Measurements from ENCODE around the gene LMNTD1. TPM values are rescaled to one million over a fixed set of nuclear protein-coding genes. Genes with fewer than 3 reads are reported as not detected.

Gene LMNTD1
- total RNA-seq, 2 experiments from 2014 or later: not detected

- H3K9me3 ChIP-seq (ENCODE audit: low read length): no peaks in the 10 kb centered on the region
- intact Hi-C loops (cut with micrococcal nuclease; ENCODE audit: unreplicated experiment): no loop called here
- DNase-seq (ENCODE audit: low spot score): no peak
- TF ChIP-seq EZH2phosphoT487 (IDR thresholded peaks at IDR 0.05; ENCODE audit: borderline replicate concordance, low read depth, low read length) (no peak), CTCF (conservative IDR thresholded peaks at IDR 0.05; ENCODE audit: low read length) (no peak)
- H3K9me2 ChIP-seq (ENCODE audit: insufficient read depth, low read length): no peaks in the 10 kb centered on the region
- BruUV-seq (replicated peaks): no TSS peak
- no peak overlapping the region for H3K4me3 ChIP-seq (ENCODE audit: low read depth, low read length, poor library complexity, severe bottlenecking)
- no peak overlapping the region for H2AFZ ChIP-seq (ENCODE audit: low read length)
- no peaks in the 10 kb centered on the region for H3K79me2 ChIP-seq (ENCODE audit: insufficient read depth, low read depth, low read length)
- CTCF ChIA-PET (ENCODE audit: unreplicated experiment): no interaction called here
- POLR2A ChIA-PET: no interaction called here
- no peak overlapping the region for H3K27ac ChIP-seq (ENCODE audit: low read depth, low read length, poor library complexity, severe bottlenecking)
- H3K36me3 ChIP-seq (ENCODE audit: insufficient read depth, low read length): no peaks in the 10 kb centered on the region
- H4K20me1 ChIP-seq (ENCODE audit: insufficient read depth, low read length): no peaks in the 10 kb centered on the region
- H3K4me1 ChIP-seq (ENCODE audit: insufficient read depth, low read length, poor library complexity, severe bottlenecking): no peaks in the 10 kb centered on the region
- H3K4me2 ChIP-seq (ENCODE audit: low read length): no peak overlapping the region
These were observed 52.4 kb downstream of the LMNTD1 start for GRCh38 chr12:25500651-25501050.

GRCh38 chr12:25497021-25497420 lies 56.1 kb downstream of the LMNTD1 start:
- Histone ChIP-seq H3K27ac (ENCODE audit: low read depth, low read length, poor library complexity, severe bottlenecking) (no peak overlapping the region), H3K9me3 (ENCODE audit: low read length) (no peaks in the 10 kb centered on the region), H3K4me2 (ENCODE audit: low read length) (no peak overlapping the region), H3K36me3 (ENCODE audit: insufficient read depth, low read length) (no peaks in the 10 kb centered on the region), H4K20me1 (ENCODE audit: insufficient read depth, low read length) (no peaks in the 10 kb centered on the region), H3K4me3 (ENCODE audit: low read depth, low read length, poor library complexity, severe bottlenecking) (no peak overlapping the region), H3K4me1 (ENCODE audit: insufficient read depth, low read length, poor library complexity, severe bottlenecking) (no peaks in the 10 kb centered on the region), H3K9me2 (ENCODE audit: insufficient read depth, low read length) (no peaks in the 10 kb centered on the region), H2AFZ (ENCODE audit: low read length) (no peak overlapping the region), H3K79me2 (ENCODE audit: insufficient read depth, low read depth, low read length) (no peaks in the 10 kb centered on the region)
- intact Hi-C loops (cut with micrococcal nuclease; ENCODE audit: unreplicated experiment): no loop called here
- TF ChIP-seq EZH2phosphoT487 (IDR thresholded peaks at IDR 0.05; ENCODE audit: borderline replicate concordance, low read depth, low read length): no peak
- TF ChIP-seq CTCF (conservative IDR thresholded peaks at IDR 0.05; ENCODE audit: low read length): no peak
- no peak for DNase-seq (ENCODE audit: low spot score)
- CTCF ChIA-PET (ENCODE audit: unreplicated experiment): no interaction called here
- no TSS peak for BruUV-seq (replicated peaks)
- POLR2A ChIA-PET: no interaction called here

GRCh38 chr12:25496098-25496587 lies 56.9 kb downstream of the LMNTD1 start:
- H2AFZ ChIP-seq (ENCODE audit: low read length): no peak overlapping the region
- POLR2A ChIA-PET: no interaction called here
- TF ChIP-seq EZH2phosphoT487 (IDR thresholded peaks at IDR 0.05; ENCODE audit: borderline replicate concordance, low read depth, low read length) (no peak), CTCF (conservative IDR thresholded peaks at IDR 0.05; ENCODE audit: low read length) (no peak)

More at GRCh38 chr12:25496098-25496587, 56.9 kb downstream of the LMNTD1 start:
- H3K27ac ChIP-seq (ENCODE audit: low read depth, low read length, poor library complexity, severe bottlenecking): no peak overlapping the region
- CTCF ChIA-PET (ENCODE audit: unreplicated experiment): no interaction called here
- BruUV-seq (replicated peaks): no TSS peak
- H3K9me2 ChIP-seq (ENCODE audit: insufficient read depth, low read length): no peaks in the 10 kb centered on the region
- no peak for DNase-seq (ENCODE audit: low spot score)
- H3K4me1 ChIP-seq (ENCODE audit: insufficient read depth, low read length, poor library complexity, severe bottlenecking): no peaks in the 10 kb centered on the region
- H3K9me3 ChIP-seq (ENCODE audit: low read length): no peaks in the 10 kb centered on the region
- intact Hi-C loops (cut with micrococcal nuclease; ENCODE audit: unreplicated experiment): no loop called here
- H3K4me2 ChIP-seq (ENCODE audit: low read length): no peak overlapping the region
- no peaks in the 10 kb centered on the region for H3K36me3 ChIP-seq (ENCODE audit: insufficient read depth, low read length)
- H3K4me3 ChIP-seq (ENCODE audit: low read depth, low read length, poor library complexity, severe bottlenecking): no peak overlapping the region
- no peaks in the 10 kb centered on the region for H4K20me1 ChIP-seq (ENCODE audit: insufficient read depth, low read length)
- H3K79me2 ChIP-seq (ENCODE audit: insufficient read depth, low read depth, low read length): no peaks in the 10 kb centered on the region
